NCI-H460 (cell line): Measurements from ENCODE around the gene SAT1. TPM values are rescaled to one million over a fixed set of nuclear protein-coding genes. Genes with fewer than 3 reads are reported as not detected.

Experiments
- small RNA-seq, 2 experiments: library from RNA; depleted of rRNA; stranded (forward); fragments of <200 nt; gene quantifications; one replicate each; pipeline ENCODE3, GENCODE V24; 2014
- total RNA-seq: library from RNA; depleted of rRNA; stranded (reverse); fragments of >200 nt; shearing (Covaris generic); gene quantifications from 2 replicates; pipeline ENCODE4 v1.2.3, GENCODE V29; 2014; rRNA removed

Gene SAT1
- total RNA-seq, 1 experiment from 2014 or later = 469 TPM

Small RNAs within 50 kb of the gene (small RNA-seq; reads per million reads assigned to genes)
- gene RF00019 = 0 reads per million in 2 experiments

Other genes starting within 250 kb of the SAT1 start
- gene PRDX4, start 115.7 kb upstream of the SAT1 start, total RNA-seq = 583 and 606 TPM in 2 replicates
- 107 and 119 TPM in 2 replicates for gene ACOT9, start 39.9 kb upstream of the SAT1 start, total RNA-seq
- gene APOO, start 124.8 kb downstream of the SAT1 start, total RNA-seq = 40.5 and 40.9 TPM in 2 replicates
- gene CXorf58, start 124.8 kb downstream of the SAT1 start, total RNA-seq = 0.05 and 0.14 TPM in 2 replicates
- 18.1 and 19.3 TPM in 2 replicates for gene KLHL15, start 244.0 kb downstream of the SAT1 start, total RNA-seq